HepG2 (cell line): ENCODE results near the gene SLC25A33. TPM values are rescaled to one million over a fixed set of nuclear protein-coding genes. Genes with fewer than 3 reads are reported as not detected.

Source experiments
- ATAD3A ChIP-seq: sonication (generic); formaldehyde crosslinking; IDR thresholded peaks from 2 replicates; pipeline ENCODE4 v1.4.0; 2020; ENCODE audit warnings: missing genetic modification reagents
- ATRX ChIP-seq: sonication (generic); formaldehyde crosslinking; IDR thresholded peaks from 2 replicates; pipeline ENCODE4 v1.4.0; 2020; ENCODE audit warnings: missing genetic modification reagents, borderline replicate concordance
- CERS6 ChIP-seq: sonication (generic); formaldehyde crosslinking; IDR thresholded peaks from 2 replicates; pipeline ENCODE4 v1.5.0; 2020; ENCODE audit warnings: missing genetic modification reagents
- ELK4 ChIP-seq: sonication (generic); formaldehyde crosslinking; IDR thresholded peaks from 2 replicates; pipeline ENCODE4 v1.9.0; 2021; ENCODE audit warnings: missing genetic modification reagents, borderline replicate concordance
- HIC2 ChIP-seq: sonication (generic); formaldehyde crosslinking; IDR thresholded peaks from 2 replicates; pipeline ENCODE4 v1.9.0; 2022; ENCODE audit warnings: low read depth, missing genetic modification reagents
- HNRNPL ChIP-seq: fragments of 200-400 bp; formaldehyde crosslinking; IDR thresholded peaks from 2 replicates; pipeline ENCODE4 v1.6.1; 2017; ENCODE audit warnings: mild to moderate bottlenecking, low read depth, low read length
- KDM3A ChIP-seq: IDR thresholded peaks from 2 replicates; pipeline ENCODE4 v1.6.1; 2018; ENCODE audit warnings: low read depth, missing compliant biosample characterization
- NONO ChIP-seq, 2 experiments: fragments of 450-650 bp in 1 of 2; sonication (generic) in 1 of 2; formaldehyde crosslinking in 1 of 2; IDR thresholded peaks in 1 of 2; conservative IDR thresholded peaks in 1 of 2; 2 replicates each; pipeline versions ENCODE4 v1.6.1 to v1.8.0; 2017 to 2022; ENCODE audit warnings: mild to moderate bottlenecking in 1 of 2, missing genetic modification reagents in 1 of 2, moderate library complexity in 1 of 2
- PCBP2 ChIP-seq: fragments of 200-400 bp; formaldehyde crosslinking; optimal IDR thresholded peaks from 2 replicates; pipeline ENCODE3; 2018; ENCODE audit warnings: low read length, low read depth; ENCODE audit not compliant: poor library complexity, severe bottlenecking
- TBX2 ChIP-seq: sonication (generic); formaldehyde crosslinking; IDR thresholded peaks from 2 replicates; pipeline ENCODE4 v1.5.0; 2020; ENCODE audit warnings: missing genetic modification reagents, mild to moderate bottlenecking, borderline replicate concordance
- ZC3H13 ChIP-seq: sonication (generic); formaldehyde crosslinking; IDR thresholded peaks from 2 replicates; pipeline ENCODE4 v1.8.1; 2023; ENCODE audit warnings: mild to moderate bottlenecking, missing genetic modification reagents, moderate library complexity
- ZHX2 ChIP-seq, 2 experiments: sonication (generic) in 1 of 2; formaldehyde crosslinking in 1 of 2; IDR thresholded peaks; 2 replicates each; pipeline versions ENCODE4 v1.6.1 to v1.9.0; 2014 to 2022; ENCODE audit warnings: antibody characterized with exemption in 1 of 2, borderline replicate concordance in 1 of 2, inconsistent platforms in 1 of 2, low read depth in 1 of 2, missing genetic modification reagents in 1 of 2
- ZNF337 ChIP-seq: sonication (generic); formaldehyde crosslinking; IDR thresholded peaks from 2 replicates; pipeline ENCODE4 v1.5.1; 2020; ENCODE audit warnings: missing genetic modification reagents, low read depth, mild to moderate bottlenecking, borderline replicate concordance
- ZNF761 ChIP-seq: sonication (generic); formaldehyde crosslinking; conservative IDR thresholded peaks from 2 replicates; pipeline ENCODE4 v1.4.0; 2020; ENCODE audit warnings: mild to moderate bottlenecking, missing genetic modification reagents
- ZNF776 ChIP-seq: sonication (generic); formaldehyde crosslinking; IDR thresholded peaks from 2 replicates; pipeline ENCODE4 v1.4.0; 2020; ENCODE audit warnings: mild to moderate bottlenecking, missing genetic modification reagents
- polyA plus RNA-seq, 8 experiments: library from polyadenylated mRNA; depleted of rRNA in 3 of 8; stranded (reverse) in 7 of 8; unstranded in 1 of 8; fragments of >200 nt; fragmentation: Illumina TruSeq in 4 of 8; extraction: Trizol in 4 of 8; gene quantifications; 2 replicates each; pipeline versions ENCODE4 v1.2.1 to v1.2.3, GENCODE V29; 2011 to 2016; ENCODE audit warnings: low read depth in 4 of 8, missing spikeins in 1 of 8, mixed read lengths in 1 of 8; ENCODE audit not compliant: insufficient read depth in 1 of 8
- total RNA-seq, 5 experiments: library from RNA; depleted of rRNA; stranded (reverse); fragments of >200 nt; fragmentation: Illumina TruSeq; extraction: Trizol; gene quantifications; 2 replicates each; pipeline ENCODE4 v1.2.3, GENCODE V29; 2016; ENCODE audit warnings: low read depth in 1 of 5

Gene SLC25A33
- total and polyA plus RNA-seq, 2 of the 13 experiments (the other 11 are each of a cell fraction or from before 2014, with no cell fraction given), result 15.4 to 50.3 TPM

GRCh38 chr1:9537863-9538668, 1.2 kb upstream of the SLC25A33 start (continued):
- TF ChIP-seq NONO (IDR thresholded peaks at IDR 0.05), result no peak
- TF ChIP-seq NONO (CRISPR knock-in tag; conservative IDR thresholded peaks at IDR 0.05), result peak; percentile 85
- no peak for TF ChIP-seq PCBP2
- TF ChIP-seq ZC3H13 (CRISPR knock-in tag), result no peak; the same call in none of the 2 replicates
- TF ChIP-seq ZNF776 (CRISPR knock-in tag), result no peak
- no peak for TF ChIP-seq KDM3A (CRISPR knock-in tag)
- TF ChIP-seq ZHX2 (IDR thresholded peaks at IDR 0.05; ENCODE audit: low read depth), result peak; percentile 15; the same call in 1 of the 2 replicates
- TF ChIP-seq ZHX2 (CRISPR knock-in tag; IDR thresholded peaks at IDR 0.05; ENCODE audit: borderline replicate concordance), result no peak
- no peak for TF ChIP-seq HNRNPL
- 0 out of 2 replicates have a peak, but pooled peaks have one; percentile 31 for TF ChIP-seq ZNF761 (CRISPR knock-in tag)
- no peak for TF ChIP-seq ATAD3A (CRISPR knock-in tag)
- TF ChIP-seq HIC2 (CRISPR knock-in tag), result peak; percentile 56; the same call in 1 of the 2 replicates
- no peak for TF ChIP-seq ZNF337 (CRISPR knock-in tag)
- no peak for TF ChIP-seq CERS6 (CRISPR knock-in tag)
- no peak for TF ChIP-seq ELK4
- no peak for TF ChIP-seq ATRX (CRISPR knock-in tag)
- TF ChIP-seq TBX2, result peak; percentile 91
